OCI-LY7 (cell line): ENCODE data around the gene KRT35. TPM values are rescaled to one million over a fixed set of nuclear protein-coding genes. Genes with fewer than 3 reads are reported as not detected.

ENCODE experiments used
- BruUV-seq: library from RNA; stranded (reverse); fragments of 400-500 nt; replicated peaks from 2 replicates; lab custom pipeline; 2021; lab: Mats Ljungman, UMichigan
- CTCF ChIA-PET: fragments of 300-600 bp; sonication (Branson Sonifier 250); formaldehyde crosslinking; loops from one replicate; lab custom pipeline; 2022; ENCODE audit warnings: antibody characterized with exemption; ENCODE audit not compliant: unreplicated experiment; lab: Charles Lee
- POLR2A ChIA-PET: fragments of 300-600 bp; sonication (Branson Sonifier 250); formaldehyde crosslinking; loops from one replicate; lab custom pipeline; 2022; ENCODE audit warnings: antibody characterized with exemption; lab: Charles Lee
- DNase-seq: peaks from one replicate; pipeline ENCODE4 v3.0.0-alpha.2; 2015; ENCODE audit warnings: low spot score
- H2AFZ ChIP-seq: fragments of 200-600 bp; sonication (generic), shearing (Covaris generic); 2 replicates; pipeline ENCODE4 v1.6.1; 2014; ENCODE audit warnings: mild to moderate bottlenecking, antibody characterized with exemption, low read length, moderate library complexity
- H3K27ac ChIP-seq: fragments of 200-600 bp; sonication (generic); 2 replicates; pipeline ENCODE4 v1.5.1; 2014; ENCODE audit warnings: mixed run types, low read depth, mild to moderate bottlenecking, moderate library complexity, low read length, inconsistent platforms; ENCODE audit not compliant: poor library complexity, severe bottlenecking
- H3K36me3 ChIP-seq: fragments of 200-600 bp; sonication (generic); 2 replicates; pipeline ENCODE4 v1.6.1; 2014; ENCODE audit warnings: mild to moderate bottlenecking, antibody characterized with exemption, low read length, moderate library complexity, mixed read lengths; ENCODE audit not compliant: insufficient read depth
- H3K4me1 ChIP-seq: fragments of 200-600 bp; sonication (generic); 2 replicates; pipeline ENCODE4 v1.5.1; 2014; ENCODE audit warnings: mild to moderate bottlenecking, low read length; ENCODE audit not compliant: insufficient read depth, poor library complexity, severe bottlenecking
- H3K4me2 ChIP-seq: fragments of 200-600 bp; sonication (generic); 2 replicates; pipeline ENCODE4 v1.6.1; 2014; ENCODE audit warnings: mild to moderate bottlenecking, low read length
- H3K4me3 ChIP-seq: fragments of 200-600 bp; sonication (generic); 2 replicates; pipeline ENCODE4 v1.5.1; 2014; ENCODE audit warnings: mild to moderate bottlenecking, low read depth, low read length; ENCODE audit not compliant: poor library complexity, severe bottlenecking
- H3K79me2 ChIP-seq: fragments of 200-600 bp; sonication (generic); 2 replicates; pipeline ENCODE4 v1.6.1; 2016; ENCODE audit warnings: low read depth, mild to moderate bottlenecking, low read length, moderate library complexity, mixed read lengths; ENCODE audit not compliant: insufficient read depth
- H3K9me2 ChIP-seq: fragments of 200-600 bp; sonication (generic); 2 replicates; pipeline ENCODE4 v1.6.1; 2016; ENCODE audit warnings: mild to moderate bottlenecking, low read length, mixed read lengths; ENCODE audit not compliant: insufficient read depth
- H3K9me3 ChIP-seq: fragments of 200-600 bp; sonication (generic); 2 replicates; pipeline ENCODE4 v1.6.1; 2014; ENCODE audit warnings: mild to moderate bottlenecking, mixed run types, low read length, mixed read lengths
- H4K20me1 ChIP-seq: fragments of 200-600 bp; sonication (generic); 2 replicates; pipeline ENCODE4 v1.6.1; 2014; ENCODE audit warnings: mild to moderate bottlenecking, antibody characterized with exemption, low read length, moderate library complexity, mixed read lengths; ENCODE audit not compliant: insufficient read depth
- CTCF ChIP-seq: fragments of 200-600 bp; sonication (generic); conservative IDR thresholded peaks from 2 replicates; pipeline ENCODE4 v1.5.1; 2014; ENCODE audit warnings: mild to moderate bottlenecking, antibody characterized with exemption, low read length, moderate library complexity, mixed read lengths
- EZH2phosphoT487 ChIP-seq: fragments of 200-600 bp; sonication (generic); IDR thresholded peaks from 2 replicates; pipeline ENCODE4 v1.6.1; 2018; ENCODE audit warnings: low read depth, borderline replicate concordance, mild to moderate bottlenecking, mixed run types, antibody characterized with exemption, low read length, moderate library complexity, mixed read lengths
- intact Hi-C: fragments of 100-400 bp; cut with micrococcal nuclease; formaldehyde crosslinking; loops from one replicate; pipeline ENCODE4 v1.10.0; 2022; ENCODE audit not compliant: unreplicated experiment
- total RNA-seq, 2 experiments: library from RNA; depleted of rRNA in 1 of 2; stranded (reverse); fragments of >200 nt in 1 of 2; shearing (Covaris generic) in 1 of 2; gene quantifications; 2 replicates each; pipeline ENCODE4 v1.2.3, GENCODE V29; 2014 to 2022

KRT35 gene
- total RNA-seq, 2 experiments from 2014 or later = not detected

DNA sequence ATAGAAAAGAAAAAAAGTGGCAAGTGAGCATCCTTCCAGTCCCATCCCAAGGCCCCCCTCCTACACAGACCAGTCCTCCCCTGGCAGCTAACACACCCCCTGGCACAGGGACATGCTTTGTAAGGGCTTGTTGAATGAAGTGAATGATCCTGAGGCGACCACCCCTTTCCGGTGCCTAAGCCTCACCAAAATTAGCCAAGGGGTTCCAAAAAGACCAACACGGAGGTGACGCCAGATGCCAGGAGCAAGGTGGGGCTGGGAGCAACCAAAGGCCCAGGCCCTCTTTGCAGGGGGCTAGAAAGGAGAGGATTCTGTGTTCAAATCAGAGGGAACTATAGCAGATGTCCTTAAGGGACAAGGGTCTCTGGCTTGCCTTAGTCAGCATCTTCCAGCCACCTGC, 5.5 kb downstream of the KRT35 start:
- Histone ChIP-seq H3K4me2 (no peak overlapping the region), H3K4me1 (no peaks in the 10 kb centered on the region), H3K4me3 (no peak overlapping the region), H3K27ac (no peak overlapping the region), H3K79me2 (no peaks in the 10 kb centered on the region), H4K20me1 (no peaks in the 10 kb centered on the region), H3K9me3 (no peaks in the 10 kb centered on the region), H2AFZ (no peak overlapping the region), H3K9me2 (no peaks in the 10 kb centered on the region), H3K36me3 (no peaks in the 10 kb centered on the region)
- no TSS peak for BruUV-seq
- DNase-seq = no peak
- POLR2A ChIA-PET = no interaction called here
- intact Hi-C loops = no loop called here
- CTCF ChIA-PET = no interaction called here
- TF ChIP-seq EZH2phosphoT487 (no peak), CTCF (no peak)

DNA sequence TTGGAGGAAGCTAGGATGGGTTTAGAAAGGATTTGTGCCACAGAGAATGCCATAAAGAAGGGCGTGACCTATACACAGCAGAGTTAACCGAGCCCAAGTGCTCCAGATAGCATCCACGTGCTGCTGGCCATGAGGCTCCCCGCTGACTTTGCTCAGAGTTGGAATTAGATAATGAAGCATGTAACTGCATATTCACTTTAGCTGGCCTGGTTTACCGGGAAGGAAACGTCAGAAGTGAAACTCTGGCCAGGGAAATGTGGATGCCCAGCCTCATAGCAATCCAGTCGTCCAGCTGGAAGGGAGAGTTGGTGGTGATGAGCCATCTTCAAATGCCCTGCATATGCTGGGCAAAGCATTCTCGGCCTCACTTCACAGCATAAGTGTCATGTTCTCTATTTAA, 6.1 kb downstream of the KRT35 start:
- no peaks in the 10 kb centered on the region for H3K9me3 ChIP-seq
- H3K4me2 ChIP-seq = no peak overlapping the region
- ChIA-PET CTCF (no interaction called here), POLR2A (no interaction called here)
- no peak for DNase-seq
- H3K27ac ChIP-seq = no peak overlapping the region
- intact Hi-C loops = no loop called here
- H3K36me3 ChIP-seq = no peaks in the 10 kb centered on the region
- H3K79me2 ChIP-seq = no peaks in the 10 kb centered on the region
- H4K20me1 ChIP-seq = no peaks in the 10 kb centered on the region
- no peaks in the 10 kb centered on the region for H3K9me2 ChIP-seq
- no peak overlapping the region for H2AFZ ChIP-seq
- TF ChIP-seq CTCF (no peak), EZH2phosphoT487 (no peak)
- no TSS peak for BruUV-seq
- H3K4me1 ChIP-seq = no peaks in the 10 kb centered on the region
- H3K4me3 ChIP-seq = no peak overlapping the region

DNA sequence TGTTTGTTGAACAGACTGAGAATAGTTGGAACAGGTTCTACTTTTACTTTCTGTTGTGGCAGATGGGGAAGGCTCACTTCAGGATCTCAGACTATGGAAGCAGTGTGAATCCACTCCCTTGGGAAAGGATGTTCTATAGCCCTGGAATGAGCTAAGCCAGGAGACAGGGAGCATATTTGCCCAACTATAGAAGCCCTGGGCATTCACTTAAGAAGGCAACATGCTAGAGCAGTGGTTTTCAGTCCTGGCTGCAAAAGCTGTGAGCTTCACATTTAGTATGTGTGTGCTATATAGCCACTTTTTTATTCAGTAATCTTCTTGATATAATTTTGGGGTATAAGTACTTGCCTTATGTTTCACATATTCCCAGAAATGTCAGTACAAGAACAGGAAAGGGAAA, 12.6 kb downstream of the KRT35 start:
- Histone ChIP-seq H3K4me1 (no peaks in the 10 kb centered on the region), H3K36me3 (no peaks in the 10 kb centered on the region), H3K27ac (no peak overlapping the region), H3K9me3 (no peaks in the 10 kb centered on the region), H3K9me2 (no peaks in the 10 kb centered on the region), H4K20me1 (no peaks in the 10 kb centered on the region), H3K79me2 (no peaks in the 10 kb centered on the region), H3K4me2 (no peak overlapping the region), H2AFZ (no peak overlapping the region), H3K4me3 (no peak overlapping the region)
- TF ChIP-seq CTCF (no peak), EZH2phosphoT487 (no peak)
- BruUV-seq = no TSS peak
- no peak for DNase-seq
- intact Hi-C loops = no loop called here
- ChIA-PET POLR2A (no interaction called here), CTCF (no interaction called here)
